ENCODE measurements around the gene IRF2BP2.

GRCh38 chr1:234645964-234646363 is 36.0 kb upstream of the IRF2BP2 start:
- TF ChIP-seq EZH2 (IDR thresholded peaks at IDR 0.05; ENCODE audit: low read length, unreplicated experiment), result no peak
- no peak for TF ChIP-seq EZH2phosphoT487 (IDR thresholded peaks at IDR 0.05; ENCODE audit: borderline replicate concordance, low read length)
- TF ChIP-seq, protein P1, sequence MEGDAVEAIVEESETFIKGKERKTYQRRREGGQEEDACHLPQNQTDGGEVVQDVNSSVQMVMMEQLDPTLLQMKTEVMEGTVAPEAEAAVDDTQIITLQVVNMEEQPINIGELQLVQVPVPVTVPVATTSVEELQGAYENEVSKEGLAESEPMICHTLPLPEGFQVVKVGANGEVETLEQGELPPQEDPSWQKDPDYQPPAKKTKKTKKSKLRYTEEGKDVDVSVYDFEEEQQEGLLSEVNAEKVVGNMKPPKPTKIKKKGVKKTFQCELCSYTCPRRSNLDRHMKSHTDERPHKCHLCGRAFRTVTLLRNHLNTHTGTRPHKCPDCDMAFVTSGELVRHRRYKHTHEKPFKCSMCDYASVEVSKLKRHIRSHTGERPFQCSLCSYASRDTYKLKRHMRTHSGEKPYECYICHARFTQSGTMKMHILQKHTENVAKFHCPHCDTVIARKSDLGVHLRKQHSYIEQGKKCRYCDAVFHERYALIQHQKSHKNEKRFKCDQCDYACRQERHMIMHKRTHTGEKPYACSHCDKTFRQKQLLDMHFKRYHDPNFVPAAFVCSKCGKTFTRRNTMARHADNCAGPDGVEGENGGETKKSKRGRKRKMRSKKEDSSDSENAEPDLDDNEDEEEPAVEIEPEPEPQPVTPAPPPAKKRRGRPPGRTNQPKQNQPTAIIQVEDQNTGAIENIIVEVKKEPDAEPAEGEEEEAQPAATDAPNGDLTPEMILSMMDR (conservative IDR thresholded peaks at IDR 0.05; ENCODE audit: low read depth, low read length), result no peak

All from PC-3 (cell line).